KOPT-K1 (cell line): ENCODE results near the gene SNED1.

Source experiments
- H3K27ac ChIP-seq: fragments of 200-600 bp; sonication (generic); 2 replicates; pipeline ENCODE4 v1.5.1; 2016; ENCODE audit warnings: antibody characterized with exemption, mild to moderate bottlenecking, low read depth, low read length; ENCODE audit not compliant: poor library complexity, severe bottlenecking
- H3K36me3 ChIP-seq: fragments of 200-600 bp; sonication (generic); 2 replicates; pipeline ENCODE4 v1.5.1; 2017; ENCODE audit warnings: antibody characterized with exemption, mild to moderate bottlenecking, low read length, moderate library complexity; ENCODE audit not compliant: insufficient read depth
- H3K9me3 ChIP-seq: fragments of 200-600 bp; sonication (generic); 2 replicates; pipeline ENCODE4 v1.5.1; 2017; ENCODE audit warnings: antibody characterized with exemption, low read length, mild to moderate bottlenecking; ENCODE audit not compliant: insufficient read depth, poor library complexity, severe bottlenecking

SNED1 gene

DNA sequence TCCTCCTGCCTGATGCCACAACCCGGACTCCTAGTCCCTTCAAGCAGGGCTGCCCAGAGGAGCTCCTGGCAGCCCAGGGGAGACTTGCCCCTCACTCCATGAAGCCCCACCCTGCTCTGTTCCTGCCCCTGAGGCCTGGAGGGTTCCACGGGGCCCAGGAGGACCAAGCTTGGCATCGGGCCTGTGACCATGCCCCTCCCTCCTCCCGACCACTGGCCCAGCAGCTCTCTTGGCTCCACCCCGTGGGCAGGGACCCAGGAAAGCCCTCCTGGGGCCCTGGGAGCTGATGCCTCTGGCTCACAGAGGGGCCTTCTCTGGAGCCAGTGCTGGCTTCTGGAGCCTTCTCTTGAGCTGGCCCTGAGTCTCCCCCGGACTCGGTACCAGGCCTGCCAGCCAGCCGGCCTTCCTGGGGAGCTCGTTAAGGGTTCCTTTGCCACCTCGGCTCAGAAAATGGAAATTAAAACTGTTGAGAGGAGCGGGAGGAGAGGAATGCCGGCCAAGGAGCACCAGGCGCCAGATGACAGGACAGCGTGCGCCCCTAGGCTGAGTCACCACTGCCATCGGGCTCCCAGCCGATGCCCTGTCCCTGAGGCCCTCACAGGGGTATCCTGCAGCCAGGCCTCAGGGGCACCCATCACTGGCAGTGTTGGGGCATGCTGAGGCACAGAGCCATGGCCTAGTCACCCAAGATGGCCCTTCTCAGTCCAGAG is 40.6 kb upstream of the SNED1 start:
- Histone ChIP-seq H3K9me3 (no peaks in the 10 kb centered on the region), H3K27ac (no peak overlapping the region)

DNA sequence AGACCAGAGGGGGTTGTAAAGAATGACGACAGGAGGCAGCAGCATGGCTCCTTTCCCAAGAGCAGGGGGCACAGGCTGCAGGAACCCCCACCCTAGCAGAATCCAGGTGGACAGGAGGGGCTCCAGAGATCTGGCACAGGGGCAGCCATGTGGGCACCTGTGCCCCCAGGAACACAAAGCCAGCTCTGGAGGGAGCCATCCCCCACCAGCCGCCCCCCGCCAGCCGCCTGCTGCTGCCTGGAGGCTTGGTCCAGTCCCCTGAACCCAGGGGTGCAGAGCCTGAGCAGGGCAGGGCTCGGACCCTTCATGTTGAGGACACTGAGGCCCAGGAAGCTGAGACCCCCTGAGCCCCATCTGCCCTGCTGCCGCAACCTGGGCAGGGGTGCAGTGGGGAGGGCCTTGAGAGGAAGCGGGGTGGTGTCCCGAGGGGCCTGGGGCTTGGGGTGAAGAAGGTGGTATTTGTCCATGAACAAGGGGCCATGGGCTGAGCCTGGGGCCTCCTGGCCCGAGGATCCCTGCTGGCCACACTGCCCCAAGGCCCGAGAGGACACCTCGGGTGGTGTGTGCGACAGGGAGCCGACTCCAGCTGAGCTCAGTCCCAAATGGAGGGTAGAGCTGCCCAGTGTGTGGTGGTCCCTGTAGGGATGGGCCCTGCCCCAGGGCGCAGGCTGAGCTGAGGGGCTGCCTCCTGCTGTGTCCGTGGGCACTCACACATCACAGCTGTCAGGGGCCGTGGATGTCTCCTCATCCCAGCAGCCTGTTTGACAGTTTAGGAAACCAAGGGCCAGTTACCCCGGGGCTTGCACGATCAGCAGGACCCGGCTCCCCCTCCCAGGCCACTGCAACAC is 39.8 kb upstream of the SNED1 start:
- Histone ChIP-seq H3K36me3 (no peaks in the 10 kb centered on the region), H3K9me3 (no peaks in the 10 kb centered on the region), H3K27ac (no peak overlapping the region)

More for the DNA sequence above, 40.6 kb upstream of the SNED1 start:
- no peaks in the 10 kb centered on the region for H3K36me3 ChIP-seq

DNA sequence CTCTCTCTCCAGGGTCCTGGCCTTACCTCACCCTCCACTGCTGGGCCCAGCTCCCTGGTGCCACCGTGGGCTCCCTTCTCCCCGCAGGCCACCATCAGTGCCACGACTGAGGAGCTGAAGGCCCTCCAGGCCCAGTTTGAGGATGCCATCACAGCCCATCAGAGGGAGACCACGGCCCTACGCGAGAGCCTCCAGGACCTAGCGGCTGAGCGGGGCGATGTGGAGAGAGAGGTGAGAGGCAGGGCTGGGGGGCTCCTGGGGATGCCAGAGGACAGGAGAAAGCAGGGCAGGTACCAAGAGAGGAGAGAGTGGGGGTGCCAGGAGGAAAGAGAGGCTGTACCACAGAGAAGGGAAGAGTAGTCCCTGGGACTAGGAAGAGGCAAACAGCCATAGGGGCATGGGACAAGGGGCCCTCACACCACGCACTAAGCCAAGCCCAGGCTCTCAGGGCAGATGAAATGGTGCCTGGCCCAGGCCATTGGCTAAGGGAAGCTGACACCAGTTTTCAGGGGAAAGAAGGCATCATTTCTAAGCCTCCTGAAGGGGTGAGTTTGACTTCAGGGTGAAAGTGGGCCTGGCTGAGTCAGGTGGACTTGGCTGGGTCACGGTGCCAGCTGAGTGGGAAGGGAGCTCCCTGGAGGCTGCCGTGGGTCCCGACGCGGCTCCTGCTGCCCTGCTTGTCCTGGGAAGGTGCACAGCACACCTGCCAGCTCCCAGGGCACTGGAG is 39.0 kb upstream of the SNED1 start:
- H3K36me3 ChIP-seq = no peaks in the 10 kb centered on the region
- H3K27ac ChIP-seq = no peak overlapping the region
- no peaks in the 10 kb centered on the region for H3K9me3 ChIP-seq

DNA sequence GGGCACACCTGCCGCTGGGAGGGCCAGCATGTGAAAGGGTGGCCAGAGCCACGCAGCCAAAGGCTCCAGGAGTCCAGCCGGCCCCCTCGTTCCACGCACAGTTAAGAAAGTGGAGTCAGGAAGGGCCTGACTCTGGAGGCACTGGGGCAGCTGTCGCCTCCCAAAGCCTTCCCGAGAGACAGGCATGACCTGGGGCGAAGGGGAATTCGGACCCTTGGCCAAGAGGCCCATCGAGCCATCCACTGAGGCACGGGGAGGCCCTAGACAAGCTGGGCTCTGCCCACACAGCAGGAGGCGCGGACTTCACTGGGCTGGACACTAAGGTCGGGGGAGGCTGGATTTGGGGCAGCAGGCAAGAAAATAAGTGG is 38.5 kb upstream of the SNED1 start:
- H3K36me3 ChIP-seq = no peaks in the 10 kb centered on the region
- H3K27ac ChIP-seq = no peak overlapping the region
- no peaks in the 10 kb centered on the region for H3K9me3 ChIP-seq

DNA sequence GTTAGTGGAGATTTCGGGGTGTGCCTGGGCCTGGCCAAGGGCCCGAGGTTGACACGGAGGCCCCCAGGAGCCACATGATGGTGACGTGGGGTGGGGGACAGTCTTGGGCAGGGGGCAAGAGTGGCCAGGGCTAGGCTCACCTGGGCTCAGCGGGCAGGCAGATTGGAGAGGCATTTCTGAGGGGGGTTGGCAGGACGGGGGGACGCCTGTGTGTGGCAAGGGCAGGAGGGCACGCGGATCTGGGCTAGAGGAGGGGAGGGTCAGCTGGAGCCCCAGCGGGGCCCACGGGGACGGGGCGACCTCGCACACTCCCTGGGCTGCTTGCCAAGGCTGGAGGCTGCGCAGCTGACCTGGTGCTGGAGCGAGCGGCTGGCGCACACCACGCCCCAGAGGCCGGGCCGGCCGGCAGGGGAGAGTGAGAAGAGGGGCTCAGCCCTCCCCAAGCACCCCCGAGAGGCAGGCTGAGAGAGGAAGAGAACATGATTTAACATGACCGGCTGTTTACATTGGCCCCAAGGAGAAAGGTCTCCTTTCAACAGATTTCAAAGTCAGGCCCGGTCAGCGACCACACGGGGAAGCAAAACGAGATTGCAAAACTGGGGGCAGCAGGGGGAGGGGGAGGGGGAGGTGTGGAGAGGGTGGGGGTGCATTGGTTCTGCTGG is 38.0 kb upstream of the SNED1 start:
- Histone ChIP-seq H3K9me3 (no peaks in the 10 kb centered on the region), H3K36me3 (no peaks in the 10 kb centered on the region), H3K27ac (no peak overlapping the region)

DNA sequence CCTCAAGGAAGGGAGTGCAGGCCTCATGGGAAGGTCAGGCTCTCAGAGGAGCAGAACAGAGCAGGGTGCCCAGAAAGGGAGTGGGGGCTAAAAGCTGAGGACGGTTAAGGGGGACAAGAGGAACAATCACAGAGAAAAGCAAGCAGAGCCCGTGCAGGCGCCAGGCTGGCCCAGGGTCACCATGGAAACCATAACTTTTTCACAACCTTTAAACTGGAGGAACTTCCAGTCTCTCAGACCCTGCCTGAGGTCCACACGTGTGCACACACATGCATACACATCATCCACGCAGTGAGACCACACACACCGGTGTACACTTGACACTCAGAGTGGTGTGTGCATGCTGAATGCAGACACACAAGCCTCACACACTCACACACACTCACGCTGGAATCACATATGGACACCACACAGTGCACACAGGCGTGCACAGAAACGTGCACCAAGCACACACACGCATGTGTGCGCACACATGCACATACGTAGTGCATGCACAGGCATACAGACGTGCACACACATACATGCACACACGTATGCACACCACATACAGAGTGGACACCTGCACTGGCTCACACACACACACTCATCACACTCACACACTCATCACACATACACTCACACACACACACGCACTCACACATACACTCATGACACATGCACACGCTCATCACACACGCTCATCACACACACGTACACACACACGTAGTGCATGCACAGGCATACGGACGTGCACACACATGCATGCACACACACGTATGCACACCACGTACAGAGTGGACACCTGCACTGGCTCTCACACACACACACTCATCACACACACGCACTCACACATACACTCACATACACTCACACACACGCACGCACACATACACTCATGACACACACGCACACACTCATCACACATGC is 37.2 kb upstream of the SNED1 start:
- Histone ChIP-seq H3K9me3 (no peaks in the 10 kb centered on the region), H3K36me3 (no peaks in the 10 kb centered on the region), H3K27ac (no peak overlapping the region)

DNA sequence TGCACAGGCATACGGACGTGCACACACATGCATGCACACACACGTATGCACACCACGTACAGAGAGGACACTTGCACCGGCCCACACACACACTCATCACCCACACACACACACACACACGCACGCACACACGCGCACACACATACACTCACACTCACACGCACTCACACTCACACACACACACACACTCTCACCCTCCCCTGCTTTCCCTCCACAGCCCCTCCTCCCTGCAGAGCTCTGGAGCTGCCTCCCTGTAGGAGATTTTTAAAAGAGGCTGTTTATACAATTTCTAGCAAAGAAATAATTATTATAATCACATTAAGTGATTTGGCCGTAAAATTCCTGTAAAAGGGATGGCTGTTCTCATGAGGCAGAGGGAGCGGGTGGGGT is 36.5 kb upstream of the SNED1 start:
- H3K27ac ChIP-seq = no peak overlapping the region
- H3K9me3 ChIP-seq = no peaks in the 10 kb centered on the region
- H3K36me3 ChIP-seq = no peaks in the 10 kb centered on the region

DNA sequence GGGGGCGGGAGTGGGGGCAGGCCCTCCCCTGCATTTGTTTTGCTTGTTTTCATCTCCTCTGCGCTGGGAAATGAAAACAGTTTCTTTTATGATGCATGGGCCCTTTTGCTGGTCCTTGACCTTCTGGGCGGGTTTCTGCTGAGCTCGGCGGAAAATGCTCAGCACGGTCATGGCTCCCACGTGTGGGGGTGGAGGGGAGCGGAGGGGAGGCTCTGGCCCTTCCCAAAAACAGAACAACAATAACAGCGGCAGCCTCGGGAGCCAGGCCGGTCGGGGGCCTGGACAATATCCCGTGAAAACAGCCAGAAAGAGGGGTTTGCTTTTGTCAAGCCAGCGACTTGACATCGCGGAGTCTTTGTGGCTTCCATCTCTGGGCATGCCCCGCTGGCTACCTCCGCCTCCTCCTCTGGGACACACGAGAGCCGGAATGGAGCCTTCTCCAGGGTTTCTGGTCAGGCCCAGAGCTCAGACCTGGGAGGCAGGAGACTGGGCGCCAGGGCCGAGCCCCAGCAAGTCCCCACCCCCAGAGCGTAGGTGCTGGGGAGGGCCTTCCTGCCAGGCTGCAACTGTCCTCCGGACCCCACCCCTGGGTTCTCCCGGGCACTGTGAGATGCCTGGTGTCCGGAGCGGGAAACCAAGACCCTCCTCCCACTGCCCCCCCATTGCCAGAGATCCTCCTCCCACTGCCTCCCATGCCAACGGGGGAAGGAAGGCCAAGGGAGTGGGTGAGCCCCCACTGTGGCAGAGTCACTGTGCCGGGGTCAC is 35.9 kb upstream of the SNED1 start:
- no peaks in the 10 kb centered on the region for H3K9me3 ChIP-seq
- H3K27ac ChIP-seq = no peak overlapping the region
- H3K36me3 ChIP-seq = no peaks in the 10 kb centered on the region

DNA sequence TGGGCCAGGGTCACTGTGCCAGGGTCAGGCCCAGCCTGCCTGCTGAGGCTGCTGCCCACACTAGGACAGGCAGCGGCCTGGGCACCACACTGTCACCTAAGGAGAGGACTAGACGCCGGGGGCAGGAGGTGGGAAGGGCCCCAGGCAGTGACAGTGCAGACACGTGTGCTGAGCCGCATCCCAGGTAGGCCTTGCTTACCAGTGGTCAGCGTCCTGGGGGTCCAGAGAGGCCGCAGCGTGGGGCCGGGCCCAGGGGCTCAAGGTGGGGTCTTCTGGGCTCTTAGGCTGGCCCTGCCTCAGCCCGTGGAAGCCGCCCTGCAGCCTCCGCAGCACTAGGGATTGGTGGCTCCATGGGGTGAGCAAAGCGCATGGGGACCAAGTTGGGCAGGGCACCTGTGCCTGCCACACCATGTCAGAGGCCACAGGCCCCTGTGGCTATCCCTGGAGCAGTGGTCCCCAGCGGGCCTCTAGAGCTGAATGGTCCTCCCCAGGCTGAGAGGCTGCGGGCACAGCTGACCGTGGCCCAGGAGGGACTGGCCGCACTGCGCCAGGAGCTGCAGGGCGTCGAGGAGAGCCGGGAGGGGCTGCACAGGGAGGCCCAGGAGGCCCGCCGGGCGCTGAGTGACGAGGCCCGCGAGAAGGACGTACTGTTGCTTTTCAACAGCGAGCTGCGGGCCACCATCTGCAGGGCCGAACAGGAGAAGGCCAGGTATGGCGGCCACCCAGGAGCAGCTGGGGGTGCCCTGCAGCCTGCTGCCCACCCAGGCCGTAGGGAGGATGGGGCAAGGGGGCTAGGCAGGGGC is 35.2 kb upstream of the SNED1 start:
- no peaks in the 10 kb centered on the region for H3K9me3 ChIP-seq
- no peaks in the 10 kb centered on the region for H3K36me3 ChIP-seq
- H3K27ac ChIP-seq = no peak overlapping the region

DNA sequence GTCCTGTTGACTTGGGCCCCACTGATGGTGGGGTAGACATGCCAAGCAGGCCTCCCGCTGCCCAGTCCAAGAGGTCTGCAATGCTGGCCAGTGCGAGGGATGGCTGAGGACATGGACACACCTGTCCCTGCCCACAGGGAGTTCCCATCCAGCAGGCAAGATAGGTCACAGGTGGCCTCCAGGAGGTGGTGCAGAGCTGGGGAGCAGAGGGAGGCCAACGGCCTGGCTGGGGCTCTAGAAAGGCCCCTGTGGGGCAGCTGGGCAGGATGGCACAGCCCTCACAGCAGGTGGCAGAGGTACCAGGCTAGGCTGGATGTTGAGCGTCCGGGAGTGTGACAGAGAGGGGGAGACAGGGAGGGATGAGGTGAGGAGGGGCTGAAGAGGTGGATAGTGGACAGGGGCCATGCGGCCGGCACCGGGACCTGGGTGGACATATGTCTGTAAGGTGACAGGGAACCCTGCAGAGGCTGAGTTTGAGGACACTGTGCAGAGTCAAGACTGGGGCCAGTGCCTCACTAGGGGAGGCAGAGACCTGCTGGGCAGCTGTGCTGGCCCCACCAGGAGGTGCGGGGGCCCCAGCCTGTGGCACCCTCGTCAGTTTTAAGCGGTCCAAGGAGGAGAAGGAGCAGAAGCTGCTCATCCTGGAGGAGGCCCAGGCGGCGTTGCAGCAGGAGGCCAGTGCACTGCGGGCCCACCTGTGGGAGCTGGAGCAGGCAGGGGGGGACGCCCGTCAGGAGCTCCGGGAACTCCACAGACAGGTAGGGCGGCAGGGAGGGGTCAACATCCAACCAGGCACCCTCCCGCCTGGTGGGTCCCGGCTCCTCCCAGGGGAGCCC is 34.3 kb upstream of the SNED1 start:
- no peaks in the 10 kb centered on the region for H3K9me3 ChIP-seq
- no peak overlapping the region for H3K27ac ChIP-seq
- no peaks in the 10 kb centered on the region for H3K36me3 ChIP-seq

DNA sequence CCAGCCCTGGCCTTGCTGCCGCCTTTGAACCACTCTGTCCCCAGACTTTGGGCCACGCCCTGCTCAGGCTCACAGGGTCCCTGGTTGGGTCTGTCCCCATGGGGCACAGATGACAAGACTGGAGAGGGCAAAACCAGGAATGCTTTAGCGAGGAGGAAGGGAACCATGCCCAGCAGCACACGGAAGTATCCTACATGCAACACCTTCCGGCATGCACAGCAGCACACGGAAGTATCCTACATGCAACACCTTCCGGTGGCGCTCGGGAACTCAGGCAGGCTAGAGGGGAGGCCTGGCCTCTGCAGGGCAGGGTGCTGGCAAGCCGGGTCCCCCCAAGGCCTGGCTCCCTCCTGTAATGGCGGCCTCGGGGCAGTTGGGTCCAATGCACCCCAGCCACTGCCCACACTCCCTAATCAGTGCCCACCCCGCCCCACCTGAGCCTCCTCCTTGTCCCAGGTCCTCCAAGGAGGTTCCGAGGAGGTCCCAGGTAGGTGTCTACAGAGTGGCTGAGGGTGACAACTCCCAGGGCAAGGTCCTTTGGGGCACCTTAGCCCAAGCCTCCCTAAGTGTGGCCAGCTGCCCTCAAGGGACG is 33.6 kb upstream of the SNED1 start:
- H3K27ac ChIP-seq = no peak overlapping the region
- H3K9me3 ChIP-seq = no peaks in the 10 kb centered on the region
- no peaks in the 10 kb centered on the region for H3K36me3 ChIP-seq

DNA sequence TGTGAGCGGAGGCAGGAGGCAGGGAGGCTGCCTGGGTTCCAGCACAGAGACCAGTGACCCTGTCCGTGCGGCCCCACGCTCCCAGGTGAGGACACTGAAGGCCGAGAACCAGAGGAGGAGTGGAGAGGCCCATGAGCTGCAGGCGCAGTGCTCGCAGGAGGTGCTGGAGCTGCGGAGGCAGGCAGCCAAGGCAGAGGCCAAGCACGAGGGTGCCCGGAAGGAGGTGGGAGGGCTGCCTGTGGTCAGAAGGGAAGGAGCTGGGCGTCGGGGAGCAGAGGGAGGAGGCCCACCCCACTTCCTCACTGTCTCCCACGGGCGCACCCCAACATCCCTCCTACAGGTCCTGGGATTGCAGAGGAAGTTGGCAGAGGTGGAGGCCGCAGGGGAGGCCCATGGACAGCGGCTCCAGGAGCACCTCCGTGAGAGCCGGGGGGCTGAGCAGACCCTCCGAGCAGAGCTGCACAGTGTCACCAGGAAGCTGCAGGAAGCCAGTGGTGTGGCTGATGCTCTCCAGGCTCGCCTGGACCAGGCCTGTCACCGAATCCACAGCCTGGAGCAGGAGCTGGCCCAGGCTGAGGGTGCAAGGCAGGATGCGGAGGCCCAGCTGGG is 33.0 kb upstream of the SNED1 start:
- no peaks in the 10 kb centered on the region for H3K9me3 ChIP-seq
- no peak overlapping the region for H3K27ac ChIP-seq
- no peaks in the 10 kb centered on the region for H3K36me3 ChIP-seq
